Retinal pigment epithelial cell (primary cell): ENCODE measurements around the gene TMEM237.
A peak's percentile ranks its signal among the peaks of the same experiment; 100 is the strongest.

Source experiments
- DNase-seq: peaks from one replicate; pipeline ENCODE4 v3.0.0-alpha.2; 2010; ENCODE audit warnings: low read depth
- H3K4me3 ChIP-seq: 2 replicates; pipeline ENCODE4 v1.5.1; 2011; ENCODE audit warnings: mild to moderate bottlenecking, low read length, control low read depth, moderate library complexity
- CTCF ChIP-seq: conservative IDR thresholded peaks from 2 replicates; pipeline ENCODE4 v1.5.1; 2011; ENCODE audit warnings: low read depth, low read length, control low read depth, inconsistent platforms

Gene TMEM237

GRCh38 chr2:201656740-201657139 is 13.4 kb upstream of the TMEM237 start:
- no peak overlapping the region for H3K4me3 ChIP-seq
- no peak for DNase-seq
- TF ChIP-seq CTCF = no peak

GRCh38 chr2:201656102-201656501 is 12.8 kb upstream of the TMEM237 start:
- no peak overlapping the region for H3K4me3 ChIP-seq
- TF ChIP-seq CTCF = no peak
- DNase-seq = no peak

- no peak overlapping the region for H3K4me3 ChIP-seq
- no peak for DNase-seq
- TF ChIP-seq CTCF = no peak
Measured at GRCh38 chr2:201654616-201655384, 11.5 kb upstream of the TMEM237 start.

- TF ChIP-seq CTCF = no peak
- no peak overlapping the region for H3K4me3 ChIP-seq
- DNase-seq = no peak
Measured at GRCh38 chr2:201653221-201653620, 9.9 kb upstream of the TMEM237 start.

GRCh38 chr2:201649442-201649841 is 6.1 kb upstream of the TMEM237 start:
- TF ChIP-seq CTCF = no peak
- H3K4me3 ChIP-seq = no peak overlapping the region
- no peak for DNase-seq

GRCh38 chr2:201647431-201647830 is 4.1 kb upstream of the TMEM237 start:
- no peak overlapping the region for H3K4me3 ChIP-seq
- TF ChIP-seq CTCF = no peak
- DNase-seq = no peak

GRCh38 chr2:201644001-201644400 is 698 bp upstream of the TMEM237 start:
- DNase-seq = no peak
- no peak for TF ChIP-seq CTCF
- H3K4me3 ChIP-seq = peak overlapping the region; percentile 93
